Renal pelvis (tissue), 4 donors: ENCODE data around the gene ATP8B2. TPM values are rescaled to one million over a fixed set of nuclear protein-coding genes. Genes with fewer than 3 reads are reported as not detected.
A peak's percentile ranks its signal among the peaks of the same experiment; 100 is the strongest.
"Not testable (repeated sequence)": the region's sequence is repeated elsewhere in the genome, so short reads cannot be mapped to it uniquely, and the experiment has no call there.

ENCODE experiments used
- DNase-seq: peaks from one replicate; pipeline ENCODE4 v3.0.0-alpha.2; 2013
- polyA plus RNA-seq, 3 donors: library from polyadenylated mRNA; unstranded; fragments of 120-200 nt; gene quantifications; one replicate each; pipeline ENCODE4 v1.2.1, GENCODE V29; 2013; ENCODE audit not compliant: insufficient read length in 3 of 3

Gene ATP8B2
- polyA plus RNA-seq, 3 donors = 26.2 to 30.1 (median 27.2) TPM

- no peak for DNase-seq
Measured at GRCh38 chr1:154324241-154324640, 1.1 kb upstream of the ATP8B2 start.

GRCh38 chr1:154325583-154326545, 539 bp downstream of the ATP8B2 start:
- DNase-seq = peak; percentile 64

GRCh38 chr1:154326546-154327465, 1.5 kb downstream of the ATP8B2 start:
- DNase-seq = no peak

GRCh38 chr1:154327466-154328317, 2.4 kb downstream of the ATP8B2 start:
- no peak for DNase-seq

- DNase-seq = peak; percentile 78
Measured at GRCh38 chr1:154328318-154329151, 3.2 kb downstream of the ATP8B2 start.

- DNase-seq = no peak
Measured at GRCh38 chr1:154329152-154329521, 3.8 kb downstream of the ATP8B2 start.

GRCh38 chr1:154329551-154330131, 4.3 kb downstream of the ATP8B2 start:
- DNase-seq = no peak

- no peak for DNase-seq
Measured at GRCh38 chr1:154330669-154331068, 5.3 kb downstream of the ATP8B2 start.

- DNase-seq = no peak
Measured at GRCh38 chr1:154334079-154335024, 9.0 kb downstream of the ATP8B2 start.

- peak; percentile 81 for DNase-seq
Measured at GRCh38 chr1:154335025-154335714, 9.8 kb downstream of the ATP8B2 start.

- DNase-seq = no peak
Measured at GRCh38 chr1:154337253-154337894, 12.0 kb downstream of the ATP8B2 start.

- DNase-seq = no peak
Measured at GRCh38 chr1:154338875-154339274, 13.6 kb downstream of the ATP8B2 start.

GRCh38 chr1:154341366-154341765, 16.0 kb downstream of the ATP8B2 start:
- DNase-seq = not testable (repeated sequence)

GRCh38 chr1:154342132-154342531, 16.8 kb downstream of the ATP8B2 start:
- no peak for DNase-seq

- no peak for DNase-seq
Measured at GRCh38 chr1:154342836-154343472, 17.6 kb downstream of the ATP8B2 start.

GRCh38 chr1:154344977-154345837, 19.9 kb downstream of the ATP8B2 start:
- DNase-seq = no peak
